SJCRH30 (cell line): ENCODE results near the gene MAP3K5. TPM values are rescaled to one million over a fixed set of nuclear protein-coding genes. Genes with fewer than 3 reads are reported as not detected.

Experiments used
- DNase-seq, 2 experiments: peaks; one replicate each; pipeline ENCODE4 v3.0.0-alpha.2; 2015 to 2020
- H3K27ac ChIP-seq: fragments of 250-450 bp; sonication (Bioruptor Pico); 2 replicates; pipeline ENCODE4 v1.5.1; 2020; ENCODE audit warnings: mild to moderate bottlenecking, moderate library complexity
- H3K27me3 ChIP-seq: fragments of 250-450 bp; sonication (Bioruptor Pico); 2 replicates; pipeline ENCODE4 v1.5.1; 2020; ENCODE audit warnings: mild to moderate bottlenecking, moderate library complexity
- H3K36me3 ChIP-seq: fragments of 250-450 bp; sonication (Bioruptor Pico); 2 replicates; pipeline ENCODE4 v1.5.1; 2020; ENCODE audit warnings: mild to moderate bottlenecking, moderate library complexity
- H3K4me1 ChIP-seq: fragments of 250-450 bp; sonication (Bioruptor Pico); 2 replicates; pipeline ENCODE4 v1.5.1; 2020; ENCODE audit warnings: mild to moderate bottlenecking, moderate library complexity
- H3K4me3 ChIP-seq: fragments of 250-450 bp; sonication (Bioruptor Pico); 2 replicates; pipeline ENCODE4 v1.5.1; 2020; ENCODE audit warnings: mild to moderate bottlenecking, moderate library complexity
- H3K9me3 ChIP-seq: fragments of 250-450 bp; sonication (Bioruptor Pico); replicated peaks from 2 replicates; pipeline ENCODE4 v1.5.1; 2020; ENCODE audit warnings: mild to moderate bottlenecking, moderate library complexity
- total RNA-seq: library from RNA; depleted of rRNA; stranded (reverse); fragments of >200 nt; shearing (Covaris generic); gene quantifications from 2 replicates; pipeline ENCODE4 v1.2.3, GENCODE V29; 2014

MAP3K5 gene
- total RNA-seq, 1 experiment from 2014 or later = 15.9 TPM

- H3K4me3 ChIP-seq = no peak overlapping the region
- H3K36me3 ChIP-seq = peaks cover 6% of the 10 kb centered on the region; the same call in 1 of the 2 replicates
- no peak overlapping the region for H3K27ac ChIP-seq
- no peak for DNase-seq
- no peaks in the 10 kb centered on the region for H3K4me1 ChIP-seq
- H3K9me3 ChIP-seq = no peaks in the 10 kb centered on the region
- H3K27me3 ChIP-seq = no peaks in the 10 kb centered on the region
Measured at GRCh38 chr6:136566851-136567250, 225.4 kb downstream of the MAP3K5 start.

- no peak overlapping the region for H3K4me3 ChIP-seq
Measured at GRCh38 chr6:136566007-136566487, 226.2 kb downstream of the MAP3K5 start.

DNA sequence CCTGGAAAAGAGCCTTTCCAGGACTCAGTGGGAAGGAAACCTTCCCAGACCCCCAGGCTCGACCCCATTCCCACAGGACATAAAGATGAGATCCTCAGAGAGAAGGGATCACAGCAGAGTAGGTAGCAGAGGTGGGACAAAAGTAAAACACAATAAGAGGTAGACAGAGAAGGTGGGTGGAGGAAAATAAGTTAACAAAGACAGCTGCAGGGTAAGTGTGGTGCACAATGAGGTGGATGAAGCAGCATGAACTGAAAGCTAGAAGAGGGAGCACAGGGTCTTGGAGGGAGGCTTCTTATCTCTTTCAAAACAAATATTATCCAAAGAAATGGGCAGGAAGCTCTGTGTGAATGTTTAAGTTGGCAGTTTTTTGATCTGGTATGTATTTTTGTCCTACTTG, 228.1 kb downstream of the MAP3K5 start:
- no peak for DNase-seq
- no peaks in the 10 kb centered on the region for H3K27me3 ChIP-seq
- H3K4me3 ChIP-seq = no peak overlapping the region
- no peak overlapping the region for H3K27ac ChIP-seq
- H3K9me3 ChIP-seq = no peaks in the 10 kb centered on the region
- H3K36me3 ChIP-seq = peaks cover 11% of the 10 kb centered on the region
- H3K4me1 ChIP-seq = no peaks in the 10 kb centered on the region

More at GRCh38 chr6:136566007-136566487, 226.2 kb downstream of the MAP3K5 start:
- Histone ChIP-seq H3K27ac (no peak overlapping the region), H3K36me3 (peaks cover 6% of the 10 kb centered on the region), H3K9me3 (no peaks in the 10 kb centered on the region), H3K27me3 (no peaks in the 10 kb centered on the region), H3K4me1 (no peaks in the 10 kb centered on the region)
- DNase-seq = no peak

DNA sequence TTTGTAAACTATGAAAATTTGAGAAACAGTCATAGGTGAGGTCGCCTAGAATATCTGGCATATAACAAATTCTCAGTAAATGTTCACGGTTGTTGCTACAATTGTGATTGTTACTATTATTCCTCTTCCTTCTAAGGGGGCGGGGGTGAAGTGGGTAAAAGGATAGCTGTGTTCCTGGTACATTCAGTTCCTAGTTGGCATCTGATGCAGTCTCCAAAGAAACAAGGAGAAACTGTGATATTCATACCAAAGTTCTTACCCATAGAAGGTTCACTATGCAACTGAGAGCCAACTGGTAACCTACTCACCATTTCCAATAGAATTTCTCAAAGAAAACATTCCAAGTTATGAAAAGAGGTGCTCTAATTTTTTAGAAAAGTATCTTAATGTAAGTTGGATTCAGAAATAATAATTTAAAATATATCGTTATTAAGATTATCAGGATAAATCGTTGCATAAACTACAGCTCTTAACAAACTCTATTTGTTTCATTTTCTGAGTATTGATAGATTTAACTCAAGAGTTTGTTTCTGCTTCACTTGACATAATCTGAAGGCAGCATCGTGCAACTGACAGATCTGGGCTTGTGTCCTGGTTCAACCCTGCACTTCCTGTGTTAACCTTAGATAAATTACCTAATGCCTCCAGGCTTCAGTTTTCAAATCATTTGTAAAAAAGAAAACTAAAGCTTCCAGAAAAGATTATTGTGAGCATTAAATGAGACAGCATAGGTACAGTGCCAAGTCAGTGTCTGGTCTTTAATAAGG, 228.7 kb downstream of the MAP3K5 start:
- Histone ChIP-seq H3K9me3 (no peaks in the 10 kb centered on the region), H3K36me3 (peaks cover 11% of the 10 kb centered on the region)
- no peak for DNase-seq

GRCh38 chr6:136562211-136562610, 230.1 kb downstream of the MAP3K5 start:
- Histone ChIP-seq H3K4me3 (no peak overlapping the region), H3K9me3 (no peaks in the 10 kb centered on the region), H3K27ac (no peak overlapping the region), H3K27me3 (no peaks in the 10 kb centered on the region), H3K4me1 (no peaks in the 10 kb centered on the region), H3K36me3 (peaks cover 8% of the 10 kb centered on the region)
- no peak for DNase-seq

More for the DNA sequence above, 228.7 kb downstream of the MAP3K5 start:
- no peak overlapping the region for H3K4me3 ChIP-seq
- no peaks in the 10 kb centered on the region for H3K27me3 ChIP-seq
- H3K4me1 ChIP-seq = no peaks in the 10 kb centered on the region
- no peak overlapping the region for H3K27ac ChIP-seq

GRCh38 chr6:136553166-136553787, 239.0 kb downstream of the MAP3K5 start:
- no peak overlapping the region for H3K27ac ChIP-seq
- H3K4me1 ChIP-seq = no peaks in the 10 kb centered on the region
- no peaks in the 10 kb centered on the region for H3K9me3 ChIP-seq
- H3K4me3 ChIP-seq = no peak overlapping the region
- H3K27me3 ChIP-seq = peaks cover 6% of the 10 kb centered on the region; the same call in 1 of the 2 replicates
- DNase-seq = no peak
- no peaks in the 10 kb centered on the region; the same call in 1 of the 2 replicates for H3K36me3 ChIP-seq

DNA sequence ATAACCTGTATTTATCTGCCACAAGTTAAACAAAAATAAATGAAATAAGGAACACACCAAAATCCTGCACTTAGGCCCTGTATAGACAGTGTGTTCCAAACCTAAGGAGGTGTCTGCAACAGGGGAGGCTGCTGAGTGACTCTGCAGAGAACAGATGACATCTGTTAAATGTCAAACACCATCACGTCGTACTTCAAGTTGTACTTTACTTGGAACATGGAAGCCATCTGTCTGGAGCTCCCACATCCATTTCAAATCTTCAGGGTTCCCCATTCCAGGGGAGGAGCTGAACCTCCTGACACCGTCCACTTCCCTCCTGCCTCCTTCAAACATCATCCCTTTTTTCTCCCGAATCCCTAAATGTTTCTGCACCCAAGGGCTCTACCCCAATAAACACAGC, 240.2 kb downstream of the MAP3K5 start:
- Histone ChIP-seq H3K27ac (no peak overlapping the region), H3K9me3 (no peaks in the 10 kb centered on the region), H3K27me3 (peaks cover 9% of the 10 kb centered on the region), H3K36me3 (no peaks in the 10 kb centered on the region; the same call in 1 of the 2 replicates), H3K4me3 (no peak overlapping the region), H3K4me1 (no peaks in the 10 kb centered on the region)
- DNase-seq = no peak

DNA sequence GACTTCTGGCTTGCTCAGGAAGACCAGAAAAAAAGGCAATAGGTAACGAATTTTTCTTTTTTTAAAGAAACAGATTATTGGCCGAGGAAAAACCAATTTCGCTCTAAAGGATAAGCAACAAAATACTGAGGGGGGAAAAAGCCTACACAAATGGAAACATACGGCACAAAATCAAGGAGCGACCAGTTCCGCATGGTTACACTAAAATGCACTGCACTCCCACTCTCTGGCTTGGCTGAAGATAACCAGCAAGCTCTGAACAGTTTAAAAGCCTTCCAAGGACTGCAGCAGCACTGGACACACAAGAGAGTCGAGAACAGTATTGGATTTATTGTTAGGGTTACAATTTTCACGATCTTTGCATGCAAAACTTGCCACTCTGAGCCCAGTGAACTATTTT, 241.2 kb downstream of the MAP3K5 start:
- H3K4me3 ChIP-seq = no peak overlapping the region
- no peaks in the 10 kb centered on the region for H3K9me3 ChIP-seq
- no peaks in the 10 kb centered on the region for H3K4me1 ChIP-seq
- no peak overlapping the region for H3K27ac ChIP-seq
- DNase-seq = no peak
- peaks cover 16% of the 10 kb centered on the region for H3K27me3 ChIP-seq
- H3K36me3 ChIP-seq = no peaks in the 10 kb centered on the region; the same call in 1 of the 2 replicates

DNA sequence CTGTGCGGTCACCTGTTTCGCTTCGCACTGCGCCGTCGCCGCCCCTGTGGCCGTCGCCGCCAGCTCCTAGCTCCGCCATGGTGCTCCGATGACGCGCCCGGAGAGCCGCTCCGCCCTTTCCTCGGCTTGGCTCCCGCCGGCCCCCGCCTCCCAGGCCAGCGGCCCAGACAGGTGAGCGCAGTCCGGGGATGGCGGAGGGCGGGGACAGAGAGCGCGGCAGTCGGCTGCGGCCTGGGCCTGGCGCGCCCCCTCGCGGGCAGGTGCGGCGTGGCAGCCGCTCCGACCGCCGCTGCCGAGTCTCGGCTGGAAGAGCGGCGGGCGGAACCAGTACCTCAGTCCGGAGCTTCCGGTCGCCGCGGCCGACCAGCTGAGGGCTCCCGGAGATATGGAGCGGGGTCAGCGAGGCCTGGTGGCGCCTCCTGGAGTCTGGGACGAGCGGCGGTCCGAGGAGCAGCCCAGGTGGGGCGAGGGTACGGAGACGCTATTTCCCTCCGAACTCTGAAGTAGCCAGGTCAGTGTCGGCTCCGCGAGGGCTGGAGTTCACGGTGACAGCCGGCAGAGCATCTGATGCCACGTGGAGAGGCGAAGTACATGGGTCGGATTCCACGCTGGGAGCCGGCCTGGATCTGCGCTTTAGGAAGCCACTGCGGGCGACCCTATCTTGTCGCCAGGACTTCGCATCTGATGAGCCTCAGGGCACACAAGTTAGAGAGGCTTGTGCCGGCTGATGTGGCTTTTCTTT, 241.8 kb downstream of the MAP3K5 start, which contains the start of gene MAP7:
TSS of gene MAP7 (minus strand) at position 93 of the 742 bp plus-strand sequence. CDS start at position 79, 14 bp downstream.
- no peaks in the 10 kb centered on the region for H3K4me1 ChIP-seq
- no peaks in the 10 kb centered on the region; the same call in 1 of the 2 replicates for H3K36me3 ChIP-seq
- no peak within 1 kb of the TSS for H3K27ac ChIP-seq
- peak; percentile 28 to 44 for DNase-seq
- no peaks in the 10 kb centered on the region for H3K9me3 ChIP-seq
- H3K4me3 ChIP-seq = peak within 1 kb of the TSS; percentile 66
- H3K27me3 ChIP-seq = peaks cover 16% of the 10 kb centered on the region

- Histone ChIP-seq H3K9me3 (no peaks in the 10 kb centered on the region), H3K27ac (no peak overlapping the region), H3K36me3 (no peaks in the 10 kb centered on the region), H3K4me3 (peak overlapping the region; percentile 66), H3K4me1 (no peaks in the 10 kb centered on the region), H3K27me3 (peaks cover 16% of the 10 kb centered on the region)
- peak in 1 of 2 experiments; percentile 4 for DNase-seq
Measured at GRCh38 chr6:136550045-136550329, 242.3 kb downstream of the MAP3K5 start.

DNA sequence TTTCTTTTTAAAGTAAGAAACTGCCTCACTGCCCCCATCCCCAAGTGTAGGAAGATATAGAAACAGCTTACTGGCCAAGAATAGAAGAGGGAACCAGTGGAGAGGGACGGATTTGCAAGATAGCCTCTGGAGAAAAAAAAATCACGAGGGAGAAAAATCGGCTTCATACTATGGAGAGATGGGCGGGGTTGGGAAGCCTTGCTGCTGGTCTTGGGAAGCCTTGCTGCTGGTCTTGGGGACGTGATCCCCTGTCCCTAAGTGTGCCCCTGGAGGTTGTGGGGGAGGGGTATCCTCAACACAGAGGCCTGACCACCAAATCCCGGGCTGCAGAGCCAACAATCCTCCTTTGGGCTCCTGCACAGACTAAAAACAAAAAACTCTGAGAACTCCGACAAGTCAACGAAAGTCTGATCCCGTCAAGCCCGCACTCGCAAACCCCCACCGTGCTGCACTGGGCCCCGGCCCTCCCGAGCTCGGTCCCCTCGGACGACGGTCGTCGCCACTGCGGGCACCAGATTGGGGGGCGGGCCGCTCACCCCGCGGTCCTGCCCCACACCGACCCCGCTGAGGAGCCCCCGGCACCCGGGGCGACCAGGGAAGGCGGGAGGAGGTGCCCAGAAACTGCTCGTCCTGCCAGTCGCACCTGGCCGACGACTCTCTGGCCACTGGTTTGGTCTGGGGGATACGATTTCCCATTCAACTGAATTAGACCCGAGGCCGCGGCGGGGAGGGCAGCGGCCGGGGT, 242.8 kb downstream of the MAP3K5 start:
- peak in 1 of 2 experiments; percentile 3 for DNase-seq
- no peaks in the 10 kb centered on the region for H3K4me1 ChIP-seq
- H3K9me3 ChIP-seq = no peaks in the 10 kb centered on the region
- H3K27me3 ChIP-seq = peaks cover 16% of the 10 kb centered on the region
- H3K36me3 ChIP-seq = no peaks in the 10 kb centered on the region
- no peak overlapping the region for H3K27ac ChIP-seq
- peak overlapping the region; percentile 66 for H3K4me3 ChIP-seq

GRCh38 chr6:136548582-136549299, 243.5 kb downstream of the MAP3K5 start:
- H3K27me3 ChIP-seq = peaks cover 16% of the 10 kb centered on the region

DNA sequence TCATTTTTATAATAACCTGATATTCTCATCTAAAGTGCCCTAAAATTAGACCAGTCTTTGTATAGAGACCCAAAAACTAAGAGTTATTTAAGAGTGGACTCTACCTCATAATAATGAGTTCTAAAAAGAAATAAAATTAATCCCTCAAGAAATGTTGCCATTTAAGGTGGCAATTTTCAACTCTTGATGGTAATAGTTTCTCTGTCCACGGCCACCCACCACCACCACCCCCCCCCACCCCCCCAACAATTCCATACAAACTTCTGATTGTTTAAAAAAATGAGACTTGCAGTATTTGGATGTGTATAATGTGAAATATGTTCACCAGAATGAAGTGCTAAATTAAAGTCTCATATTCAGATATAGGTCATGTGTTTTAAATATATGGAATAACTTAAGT, 244.4 kb downstream of the MAP3K5 start:
- H3K27me3 ChIP-seq = peaks cover 16% of the 10 kb centered on the region
- H3K36me3 ChIP-seq = no peaks in the 10 kb centered on the region
- no peak for DNase-seq
- no peak overlapping the region for H3K4me3 ChIP-seq
- H3K4me1 ChIP-seq = no peaks in the 10 kb centered on the region
- no peak overlapping the region for H3K27ac ChIP-seq
- H3K9me3 ChIP-seq = no peaks in the 10 kb centered on the region

More at GRCh38 chr6:136548582-136549299, 243.5 kb downstream of the MAP3K5 start:
- Histone ChIP-seq H3K4me1 (no peaks in the 10 kb centered on the region), H3K36me3 (no peaks in the 10 kb centered on the region), H3K9me3 (no peaks in the 10 kb centered on the region), H3K27ac (no peak overlapping the region), H3K4me3 (no peak overlapping the region)
- no peak for DNase-seq

- peaks cover 16% of the 10 kb centered on the region for H3K27me3 ChIP-seq
- H3K9me3 ChIP-seq = no peaks in the 10 kb centered on the region
- no peaks in the 10 kb centered on the region for H3K4me1 ChIP-seq
- no peaks in the 10 kb centered on the region for H3K36me3 ChIP-seq
- H3K27ac ChIP-seq = no peak overlapping the region
- peak in 1 of 2 experiments; percentile 17 for DNase-seq
- H3K4me3 ChIP-seq = no peak overlapping the region
Measured at GRCh38 chr6:136547336-136547735, 244.9 kb downstream of the MAP3K5 start.
